G401.6 (cell line): Measurements from ENCODE around the gene TRPM6.

Experiments
- FAIRE-seq: peaks from 2 replicates; lab custom pipeline; 2012; peaks lifted over from hg19 to GRCh38; lab: Jason Lieb, UNC

TRPM6 gene

DNA sequence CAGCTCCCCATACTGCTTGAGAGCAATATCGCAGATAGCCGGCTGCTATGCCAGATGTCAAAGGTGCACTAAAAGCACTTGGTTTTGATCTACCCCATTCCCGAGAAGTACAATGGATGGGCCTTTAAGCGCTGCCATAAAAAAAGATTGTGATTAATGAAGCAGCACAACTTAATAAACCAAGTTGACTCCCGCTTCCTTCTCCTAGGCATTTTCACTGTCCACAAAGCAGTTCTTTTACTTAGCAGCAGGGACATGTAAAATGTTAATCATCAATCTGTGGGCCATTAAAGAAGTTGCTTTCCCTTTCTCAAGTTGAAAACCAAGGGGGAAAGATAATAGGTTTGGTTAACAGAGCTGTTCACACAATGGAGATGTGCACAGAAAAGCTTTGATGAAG is 176.4 kb downstream of the TRPM6 start:
- no peak for FAIRE-seq

DNA sequence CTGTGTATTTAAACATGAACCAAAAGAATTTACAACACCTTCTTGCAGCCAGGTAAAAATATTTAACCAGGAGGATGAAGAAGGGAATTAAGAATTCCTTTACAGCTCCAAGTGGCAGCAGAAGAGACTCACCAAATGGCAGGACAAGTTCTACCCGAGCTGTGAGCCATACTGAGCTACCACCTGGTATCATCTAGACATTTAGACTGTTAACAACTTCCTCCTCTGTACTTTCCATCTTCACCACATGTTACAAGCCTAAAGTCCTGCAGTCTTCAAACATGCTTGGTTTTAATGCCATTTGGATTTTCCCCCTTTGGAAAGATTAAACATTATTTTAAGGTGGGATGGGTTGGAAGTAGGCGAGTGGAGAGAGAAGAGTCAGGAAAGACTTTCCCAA is 190.2 kb downstream of the TRPM6 start:
- FAIRE-seq = no peak

DNA sequence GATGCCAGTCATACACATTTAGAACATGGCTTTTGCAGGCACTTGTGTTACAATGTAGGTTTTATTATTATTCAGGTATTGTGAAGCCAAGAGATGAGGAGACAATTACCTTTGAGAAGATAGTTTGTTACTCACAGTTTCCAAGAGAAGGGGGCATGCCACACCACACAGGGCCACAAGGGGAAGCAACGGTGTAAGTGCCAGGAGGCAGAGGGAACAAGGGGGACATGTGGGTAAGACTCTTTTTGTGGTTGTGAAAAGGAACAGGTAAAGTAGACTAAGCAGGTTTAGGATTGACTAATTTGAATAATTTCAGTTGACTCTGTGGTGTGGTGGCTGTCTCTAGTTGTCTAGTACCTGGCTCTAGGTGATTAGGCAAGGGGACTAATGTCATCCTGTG is 191.2 kb downstream of the TRPM6 start:
- FAIRE-seq = no peak

DNA sequence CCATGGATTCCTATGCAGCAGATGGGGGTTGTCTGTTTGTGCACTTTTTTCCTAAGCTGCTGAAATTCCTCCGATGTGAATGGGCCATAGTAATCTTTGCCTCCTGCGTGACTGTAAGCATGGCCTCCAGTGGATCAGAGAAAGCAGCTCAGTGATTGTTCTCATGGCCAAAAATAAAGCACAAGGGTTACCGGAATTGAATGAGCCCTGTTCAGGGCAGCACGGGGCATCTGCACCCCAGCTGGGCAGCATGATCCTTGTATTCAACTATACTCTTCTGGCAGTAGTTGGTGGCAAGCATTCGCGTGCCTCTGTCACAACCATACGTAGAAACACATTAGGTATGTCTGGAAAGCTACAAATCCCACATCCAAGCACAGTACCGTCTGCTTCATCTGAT is 196.7 kb downstream of the TRPM6 start:
- no peak for FAIRE-seq

DNA sequence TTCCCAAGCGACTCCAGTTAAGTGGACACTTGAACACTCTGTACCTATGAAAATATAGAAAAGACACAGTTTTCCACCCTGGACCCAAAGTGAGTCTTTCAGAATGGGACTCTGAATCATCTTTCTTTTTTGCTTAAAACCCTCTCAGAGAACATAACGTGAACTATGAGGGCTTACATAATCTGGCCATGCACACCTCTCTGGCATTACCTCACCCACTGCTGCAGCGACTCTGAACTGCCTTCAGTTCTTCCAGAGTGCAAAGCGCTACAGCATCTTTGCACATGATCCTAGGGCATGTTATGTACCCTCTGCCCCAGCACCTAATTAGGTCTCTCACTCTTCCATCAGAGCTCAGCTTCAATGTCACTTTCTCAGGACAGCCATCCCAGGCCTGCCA is 204.4 kb downstream of the TRPM6 start:
- FAIRE-seq = no peak

DNA sequence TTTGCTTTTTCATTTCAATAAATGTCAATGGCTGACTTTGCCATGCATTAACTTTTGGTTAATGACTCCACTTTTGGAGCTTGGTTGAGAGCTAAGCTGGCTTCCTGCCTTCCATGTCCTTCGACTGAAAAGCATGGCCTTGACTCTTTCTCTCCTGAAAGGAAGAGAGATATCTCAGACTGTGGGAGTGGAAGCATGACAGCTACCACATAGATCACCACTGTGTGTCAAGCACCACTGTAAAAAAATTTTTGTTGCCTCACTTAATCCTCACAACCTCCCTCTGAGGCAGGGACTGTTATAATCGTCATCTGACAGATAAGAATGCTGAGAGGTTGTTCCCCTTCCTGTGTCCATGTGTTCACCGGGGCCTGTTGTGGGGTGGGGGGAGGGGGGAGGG is 205.8 kb downstream of the TRPM6 start:
- no peak for FAIRE-seq

DNA sequence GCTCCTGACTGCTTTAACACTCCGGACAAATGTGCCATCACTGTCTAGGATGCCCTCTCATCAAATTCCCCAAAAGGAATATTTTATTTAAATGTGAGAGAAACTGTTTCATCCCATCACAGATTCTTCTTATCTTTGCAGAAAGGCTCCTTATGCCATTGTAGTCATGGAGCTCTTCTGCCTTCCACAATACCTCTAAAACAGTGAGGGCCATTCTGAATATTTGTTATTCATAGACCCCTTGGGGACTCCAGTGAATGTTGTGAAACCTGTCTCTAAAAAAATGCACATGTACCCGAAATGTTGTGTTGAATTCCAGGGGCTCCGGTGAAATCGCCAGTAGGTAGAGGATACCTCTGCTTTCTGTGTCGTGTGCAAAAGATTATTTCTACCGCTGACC is 213.6 kb downstream of the TRPM6 start:
- FAIRE-seq = no peak
